GM21423 (cell line): Measurements from ENCODE around the gene SOD1.
"Not testable (repeated sequence)": the region's sequence is repeated elsewhere in the genome, so short reads cannot be mapped to it uniquely, and the experiment has no call there.

Experiments used
- ATAC-seq: cut with Tn5 transposase; IDR thresholded peaks from one replicate; pipeline ENCODE4 v1.9.1; 2021; ENCODE audit warnings: mild to moderate bottlenecking, moderate library complexity; ENCODE audit not compliant: unreplicated experiment

SOD1 gene

GRCh38 chr21:31654821-31655580 is 4.5 kb upstream of the SOD1 start:
- not testable (repeated sequence) for ATAC-seq

- ATAC-seq: no peak
Observed at GRCh38 chr21:31656199-31657095, 3.0 kb upstream of the SOD1 start.

DNA sequence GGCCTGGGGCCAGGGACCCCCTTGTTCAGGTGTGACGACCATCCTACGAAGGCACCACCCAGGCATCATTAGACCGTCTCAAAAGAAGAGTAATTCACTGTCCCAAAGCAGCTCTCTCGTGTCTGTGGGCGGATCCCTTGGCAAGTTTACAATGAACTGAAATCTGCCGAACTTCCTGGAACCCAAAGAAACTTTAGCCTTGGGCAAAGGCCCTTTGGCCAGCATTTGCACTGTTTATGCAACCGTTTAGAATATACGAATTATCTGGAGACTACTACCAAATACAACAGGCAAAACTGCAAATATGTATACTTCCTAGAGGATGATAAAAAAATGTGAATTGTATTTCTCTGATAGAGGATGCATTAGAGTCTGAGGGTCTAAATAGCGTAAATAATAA is 1.4 kb upstream of the SOD1 start:
- no peak for ATAC-seq

- peak; percentile 21 for ATAC-seq
Observed at GRCh38 chr21:31659286-31659535, 282 bp upstream of the SOD1 start.

DNA sequence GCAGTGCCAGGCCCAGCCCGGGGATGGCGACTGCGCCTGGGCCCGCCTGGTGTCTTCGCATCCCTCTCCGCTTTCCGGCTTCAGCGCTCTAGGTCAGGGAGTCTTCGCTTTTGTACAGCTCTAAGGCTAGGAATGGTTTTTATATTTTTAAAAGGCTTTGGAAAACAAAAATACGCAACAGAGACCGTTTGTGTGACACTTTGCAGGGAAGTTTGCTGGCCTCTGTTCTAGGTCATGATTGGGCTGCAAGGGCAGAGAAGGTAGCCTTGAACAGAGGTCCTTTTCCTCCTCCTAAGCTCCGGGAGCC is 719 bp downstream of the SOD1 start:
- ATAC-seq: peak; percentile 27

GRCh38 chr21:31660591-31660990 is 1.1 kb downstream of the SOD1 start:
- ATAC-seq: no peak

- no peak for ATAC-seq
Observed at GRCh38 chr21:31663584-31664249, 4.2 kb downstream of the SOD1 start.

GRCh38 chr21:31665397-31665796 is 5.9 kb downstream of the SOD1 start:
- no peak for ATAC-seq

- not testable (repeated sequence) for ATAC-seq
Observed at GRCh38 chr21:31665869-31666268, 6.4 kb downstream of the SOD1 start.

- no peak for ATAC-seq
Observed at GRCh38 chr21:31666445-31667010, 7.0 kb downstream of the SOD1 start.

- no peak for ATAC-seq
Observed at GRCh38 chr21:31667132-31667531, 7.6 kb downstream of the SOD1 start.

DNA sequence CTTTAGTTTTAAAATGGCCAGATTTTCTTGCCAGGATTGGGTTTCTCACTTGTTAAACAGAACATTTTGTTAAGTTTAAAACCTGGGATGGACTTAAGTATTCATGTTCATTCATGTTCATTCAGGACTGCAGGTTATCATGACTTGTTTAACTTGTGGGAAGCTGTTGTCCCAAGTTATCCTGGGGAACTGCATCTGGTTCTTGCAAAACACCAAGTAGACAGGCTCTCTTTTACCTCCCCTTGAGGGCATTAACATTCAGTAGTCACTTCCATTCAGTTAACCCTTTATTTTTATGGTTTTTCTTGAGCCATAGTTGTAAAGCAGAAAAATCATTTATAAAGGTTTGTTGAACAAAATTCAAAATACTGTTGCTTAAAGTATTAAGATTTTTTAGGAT is 8.1 kb downstream of the SOD1 start:
- ATAC-seq: no peak

GRCh38 chr21:31668651-31669491 is 9.4 kb downstream of the SOD1 start:
- ATAC-seq: no peak

DNA sequence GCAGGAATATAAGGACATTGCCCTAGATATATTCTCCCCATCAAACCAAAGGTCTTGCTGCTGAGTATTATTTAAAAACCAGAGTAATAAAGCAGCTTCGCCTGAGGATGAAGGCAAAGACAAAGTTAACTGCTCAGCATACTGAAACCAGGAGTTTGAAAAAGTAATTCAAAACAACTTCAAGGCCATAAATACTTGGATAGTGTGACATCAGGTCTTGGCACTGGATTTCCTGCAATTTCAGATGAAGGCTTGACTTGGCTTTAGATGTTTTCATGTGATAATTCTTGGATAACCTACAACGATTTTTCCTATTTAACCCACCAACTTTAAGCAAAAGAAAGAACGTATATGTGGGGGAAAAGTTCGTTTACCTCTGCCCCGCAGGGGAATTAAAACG is 10.6 kb downstream of the SOD1 start:
- ATAC-seq: no peak

GRCh38 chr21:31671146-31671716 is 11.7 kb downstream of the SOD1 start:
- ATAC-seq: no peak

DNA sequence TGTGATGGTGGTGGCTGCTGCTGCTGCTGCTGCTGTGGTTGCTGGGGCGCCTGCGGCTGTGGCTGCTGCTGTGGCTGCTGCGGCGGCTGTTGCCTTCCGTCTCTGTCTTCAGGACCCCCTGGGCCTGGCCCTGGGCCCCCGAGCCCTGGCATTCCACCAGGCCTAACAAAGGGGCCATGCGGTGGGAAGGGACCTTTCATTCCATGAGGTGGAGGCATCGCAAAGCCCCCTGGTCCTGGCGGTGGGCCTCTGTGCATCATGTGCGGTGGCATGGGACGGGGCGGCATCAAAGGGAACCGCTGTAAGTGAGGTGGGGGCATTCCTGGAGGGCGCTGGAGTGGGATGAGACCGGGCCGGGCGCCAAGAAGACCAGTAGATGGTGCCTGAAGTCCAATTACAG is 12.4 kb downstream of the SOD1 start:
- ATAC-seq: no peak

GRCh38 chr21:31673321-31673912 is 13.9 kb downstream of the SOD1 start:
- ATAC-seq: no peak

GRCh38 chr21:31675318-31675717 is 15.8 kb downstream of the SOD1 start:
- no peak for ATAC-seq

DNA sequence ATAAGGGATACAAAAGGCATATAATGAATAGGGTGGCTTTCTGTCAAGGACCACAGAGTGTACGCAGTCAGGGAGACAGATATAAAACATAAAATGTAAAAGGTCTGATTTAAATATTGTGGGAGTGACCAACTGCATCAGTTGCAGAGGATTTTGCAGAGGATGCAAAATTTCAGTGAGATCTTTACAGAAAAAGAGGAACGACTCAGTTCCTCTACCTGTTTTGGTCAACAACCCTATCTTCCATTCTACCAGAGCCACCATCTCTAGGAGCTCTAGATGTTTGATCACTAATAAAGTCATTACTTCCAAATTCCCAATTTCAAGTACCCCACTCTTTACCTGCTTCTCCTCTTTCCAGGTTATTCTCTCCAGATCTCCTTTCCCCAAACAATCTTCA is 16.5 kb downstream of the SOD1 start:
- no peak for ATAC-seq

- ATAC-seq: no peak
Observed at GRCh38 chr21:31677047-31677446, 17.6 kb downstream of the SOD1 start.
